Adrenal gland (tissue), 12 donors: ENCODE measurements around the gene PLGRKT. TPM values are rescaled to one million over a fixed set of nuclear protein-coding genes. Genes with fewer than 3 reads are reported as not detected.

Source experiments
- DNase-seq, 7 donors: peaks; one replicate each; pipeline ENCODE4 v3.0.0-alpha.2; 2019 to 2020
- H3K27ac ChIP-seq, 5 donors: fragments of 200-600 bp; sonication (generic) in 4 of 5; 1 replicate in 3 of 5; 2 replicates in 2 of 5; pipeline versions ENCODE4 v1.5.1 to v1.8.0; 2016 to 2020; ENCODE audit warnings: mild to moderate bottlenecking in 1 of 5
- H3K27me3 ChIP-seq: fragments of 200-600 bp; 2 replicates; pipeline ENCODE4 v1.8.0; 2021
- H3K36me3 ChIP-seq, 2 donors: fragments of 200-600 bp; replicated peaks in 1 of 2; 1 replicate in 1 of 2; 2 replicates in 1 of 2; pipeline versions ENCODE4 v1.5.1 to v1.8.0; 2018 to 2022
- H3K4me1 ChIP-seq, 2 donors: fragments of 200-600 bp; replicated peaks in 1 of 2; 1 replicate in 1 of 2; 2 replicates in 1 of 2; pipeline versions ENCODE4 v1.5.1 to v1.8.0; 2018 to 2021
- H3K4me3 ChIP-seq, 4 donors: fragments of 200-600 bp; sonication (generic) in 3 of 4; one replicate each; pipeline ENCODE4 v1.5.1; 2016 to 2018
- H3K9me3 ChIP-seq, 3 donors: fragments of 200-600 bp; sonication (generic) in 1 of 3; replicated peaks in 1 of 3; 1 replicate in 2 of 3; 2 replicates in 1 of 3; pipeline versions ENCODE4 v1.5.1 to v1.8.0; 2016 to 2021
- CTCF ChIP-seq, 6 experiments: fragments of 450-650 bp in 4 of 6; fragments of 200-600 bp in 2 of 6; sonication (generic) in 1 of 6; IDR thresholded peaks; 1 replicate in 5 of 6; 2 replicates in 1 of 6; pipeline versions ENCODE4 v1.5.1 to v1.8.0; 2016 to 2021; ENCODE audit warnings: antibody characterized with exemption in 6 of 6, mild to moderate bottlenecking in 2 of 6, moderate library complexity in 1 of 6
- POLR2A ChIP-seq, 2 donors: fragments of 450-650 bp; IDR thresholded peaks; one replicate each; pipeline ENCODE4 v1.6.1; 2017; ENCODE audit warnings: antibody characterized with exemption in 2 of 2, mild to moderate bottlenecking in 2 of 2, moderate library complexity in 1 of 2
- WGBS, 4 donors: extraction: QIAGEN DNeasy Blood & Tissue Kit in 2 of 4; methylation state at CpG; one replicate each; pipeline versions ENCODE4 v1.1.5 to v1.1.7; 2013 to 2017; 5-methylcytosine and 5-hydroxymethylcytosine counted together
- intact Hi-C, 2 donors: fragments of 100-400 bp; cut with DNase I; formaldehyde crosslinking; loops; one replicate each; pipeline versions ENCODE4 v1.14.1 to v1.15.0; 2022 to 2023
- polyA plus RNA-seq, 3 donors: library from polyadenylated mRNA; stranded (reverse); fragments of 200-250 nt in 2 of 3; fragments of 350-450 nt in 1 of 3; fragmentation: Illumina TruSeq in 1 of 3; extraction: RNeasy Lipid Tissue Mini Kit (QIAGEN cat#74804) in 1 of 3; gene quantifications; one replicate each; pipeline ENCODE4 v1.2.3, GENCODE V29; 2013 to 2014
- small RNA-seq, 2 donors: library from RNA; depleted of rRNA; stranded (forward); fragments of <200 nt; gene quantifications; one replicate each; pipeline ENCODE3, GENCODE V24; 2016
- total RNA-seq, 9 donors: library from RNA; depleted of rRNA in 4 of 9; stranded (reverse); fragments of >200 nt in 4 of 9; fragments of 120-200 nt in 1 of 9; fragmentation: NEBNext Ultra II Directional in 1 of 9; extraction: Animal tissue kit (Norgen Biotek cat#: 25700) in 1 of 9; gene quantifications; one replicate each; pipeline versions ENCODE4 v1.1.0 to v1.2.4, GENCODE V29; 2013 to 2023
- donor health status: healthy with polysubstance abuse.
- donor health status: Bipolar disorder and iron deficiency.
- donor health status: DM: yes; HTN: yes; CAD: no.
- donor health status: DM: no; HTN: no; CAD: no.
- donor health status: DM: no; HTN: no; CAD: no.
- donor health status: DM: yes; HTN: yes; CAD: no.

Gene PLGRKT
- total and polyA plus RNA-seq, 12 donors: 7.2 to 32.0 (median 20.7) TPM

- WGBS, 4 donors: 61 to 65% (median 63%) methylated on average over 4 of the region's 4 CpGs
- H3K4me3 ChIP-seq: no peak overlapping the region
These were observed 122.4 kb downstream of the PLGRKT start for GRCh38 chr9:5315187-5315923.

GRCh38 chr9:5310851-5311250 is 126.9 kb downstream of the PLGRKT start:
- H3K27me3 ChIP-seq: no peaks in the 10 kb centered on the region
- intact Hi-C loops: no loop called here
- TF ChIP-seq CTCF (IDR thresholded peaks at IDR 0.05) (no peak), POLR2A (IDR thresholded peaks at IDR 0.05) (no peak)
- no peak for DNase-seq
- peaks cover 0 to 8% (median 0%) of the 10 kb centered on the region in 3 donors for H3K9me3 ChIP-seq
- no peaks in the 10 kb centered on the region for H3K4me1 ChIP-seq
- no peaks in the 10 kb centered on the region for H3K36me3 ChIP-seq
- H3K4me3 ChIP-seq: no peak overlapping the region
- H3K27ac ChIP-seq: no peak overlapping the region

More at GRCh38 chr9:5315187-5315923, 122.4 kb downstream of the PLGRKT start:
- no peak for DNase-seq
- TF ChIP-seq CTCF (IDR thresholded peaks at IDR 0.05) (no peak), POLR2A (IDR thresholded peaks at IDR 0.05) (no peak)
- Histone ChIP-seq H3K27me3 (no peaks in the 10 kb centered on the region), H3K36me3 (no peaks in the 10 kb centered on the region), H3K9me3 (peaks cover 0 to 11% (median 0%) of the 10 kb centered on the region in 3 donors), H3K27ac (no peak overlapping the region), H3K4me1 (no peaks in the 10 kb centered on the region)
- intact Hi-C loops: no loop called here

Small RNA genes lying within 50 kb of the gene (small RNA-seq; reads per million reads assigned to genes)
- 0 reads per million in 2 donors for gene AL135786.1
- 0 reads per million in 2 donors for gene HMGN2P31

Other genes starting within 250 kb of the PLGRKT start
- not detected for gene INSL4, start 206.5 kb downstream of the PLGRKT start, total RNA-seq
- not detected for gene INSL4, start 206.5 kb downstream of the PLGRKT start, polyA plus RNA-seq
- gene RLN2, start 133.2 kb downstream of the PLGRKT start, total RNA-seq: under 1 TPM in 1 of 9 donors, not detected in 8; 0.32 TPM
- gene RLN2, start 133.2 kb downstream of the PLGRKT start, polyA plus RNA-seq: not detected
- gene RLN1, start 98.0 kb downstream of the PLGRKT start, total RNA-seq: not detected
- gene RLN1, start 98.0 kb downstream of the PLGRKT start, polyA plus RNA-seq: not detected
- 1 to 10 TPM in 8 of 9 donors, under 1 TPM in 1; 0.66 to 5.8 (median 2.1) TPM for gene CD274, start 12.6 kb upstream of the PLGRKT start, total RNA-seq
- gene CD274, start 12.6 kb upstream of the PLGRKT start, polyA plus RNA-seq: 1 to 10 TPM in 2 of 3 donors, under 1 TPM in 1; 0.98 to 2.1 (median 1.1) TPM
- gene PDCD1LG2, start 72.6 kb upstream of the PLGRKT start, total RNA-seq: 1 to 10 TPM in 7 of 9 donors, under 1 TPM in 2; 0.17 to 5.5 (median 1.6) TPM
- under 1 TPM; 0.40 to 0.97 (median 0.72) TPM for gene PDCD1LG2, start 72.6 kb upstream of the PLGRKT start, polyA plus RNA-seq
- gene RIC1, start 191.2 kb upstream of the PLGRKT start, total RNA-seq: 10 to 100 TPM; 15.4 to 33.1 (median 18.9) TPM
- 10 to 100 TPM in 1 of 3 donors, 1 to 10 TPM in 2; 3.6 to 11.3 (median 3.8) TPM for gene RIC1, start 191.2 kb upstream of the PLGRKT start, polyA plus RNA-seq